Right forelimb (tissue), 1 donor: Measurements from ENCODE around the gene USP37.

Source experiments
- DNase-seq: peaks from one replicate; pipeline ENCODE4 v3.0.0-alpha.2; 2018

USP37 gene, protein sequence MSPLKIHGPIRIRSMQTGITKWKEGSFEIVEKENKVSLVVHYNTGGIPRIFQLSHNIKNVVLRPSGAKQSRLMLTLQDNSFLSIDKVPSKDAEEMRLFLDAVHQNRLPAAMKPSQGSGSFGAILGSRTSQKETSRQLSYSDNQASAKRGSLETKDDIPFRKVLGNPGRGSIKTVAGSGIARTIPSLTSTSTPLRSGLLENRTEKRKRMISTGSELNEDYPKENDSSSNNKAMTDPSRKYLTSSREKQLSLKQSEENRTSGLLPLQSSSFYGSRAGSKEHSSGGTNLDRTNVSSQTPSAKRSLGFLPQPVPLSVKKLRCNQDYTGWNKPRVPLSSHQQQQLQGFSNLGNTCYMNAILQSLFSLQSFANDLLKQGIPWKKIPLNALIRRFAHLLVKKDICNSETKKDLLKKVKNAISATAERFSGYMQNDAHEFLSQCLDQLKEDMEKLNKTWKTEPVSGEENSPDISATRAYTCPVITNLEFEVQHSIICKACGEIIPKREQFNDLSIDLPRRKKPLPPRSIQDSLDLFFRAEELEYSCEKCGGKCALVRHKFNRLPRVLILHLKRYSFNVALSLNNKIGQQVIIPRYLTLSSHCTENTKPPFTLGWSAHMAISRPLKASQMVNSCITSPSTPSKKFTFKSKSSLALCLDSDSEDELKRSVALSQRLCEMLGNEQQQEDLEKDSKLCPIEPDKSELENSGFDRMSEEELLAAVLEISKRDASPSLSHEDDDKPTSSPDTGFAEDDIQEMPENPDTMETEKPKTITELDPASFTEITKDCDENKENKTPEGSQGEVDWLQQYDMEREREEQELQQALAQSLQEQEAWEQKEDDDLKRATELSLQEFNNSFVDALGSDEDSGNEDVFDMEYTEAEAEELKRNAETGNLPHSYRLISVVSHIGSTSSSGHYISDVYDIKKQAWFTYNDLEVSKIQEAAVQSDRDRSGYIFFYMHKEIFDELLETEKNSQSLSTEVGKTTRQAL

GRCh38 chr2:218568190-218569037 lies at the start of gene USP37, which contains the start of gene CNOT9:
TSS of gene USP37 (minus strand) at chr2:218568351. CDS start at chr2:218558653, 9,698 bp downstream.
TSS of gene CNOT9 (plus strand) at chr2:218568839. CDS start at chr2:218568955, 116 bp downstream.
- peak; percentile 100 for DNase-seq

- DNase-seq = no peak
Measured at GRCh38 chr2:218615868-218616315, 47.7 kb upstream of the USP37 start.

- DNase-seq = peak; percentile 72
Measured at GRCh38 chr2:218607436-218608115, 39.4 kb upstream of the USP37 start, which contains the start of gene PLCD4. TSS of gene PLCD4 (plus strand) at chr2:218607899. CDS start at chr2:218615740, 7,841 bp downstream.

GRCh38 chr2:218605432-218605831 lies 37.3 kb upstream of the USP37 start:
- peak; percentile 71 for DNase-seq

GRCh38 chr2:218585541-218585940 lies 17.4 kb upstream of the USP37 start:
- no peak for DNase-seq

DNA sequence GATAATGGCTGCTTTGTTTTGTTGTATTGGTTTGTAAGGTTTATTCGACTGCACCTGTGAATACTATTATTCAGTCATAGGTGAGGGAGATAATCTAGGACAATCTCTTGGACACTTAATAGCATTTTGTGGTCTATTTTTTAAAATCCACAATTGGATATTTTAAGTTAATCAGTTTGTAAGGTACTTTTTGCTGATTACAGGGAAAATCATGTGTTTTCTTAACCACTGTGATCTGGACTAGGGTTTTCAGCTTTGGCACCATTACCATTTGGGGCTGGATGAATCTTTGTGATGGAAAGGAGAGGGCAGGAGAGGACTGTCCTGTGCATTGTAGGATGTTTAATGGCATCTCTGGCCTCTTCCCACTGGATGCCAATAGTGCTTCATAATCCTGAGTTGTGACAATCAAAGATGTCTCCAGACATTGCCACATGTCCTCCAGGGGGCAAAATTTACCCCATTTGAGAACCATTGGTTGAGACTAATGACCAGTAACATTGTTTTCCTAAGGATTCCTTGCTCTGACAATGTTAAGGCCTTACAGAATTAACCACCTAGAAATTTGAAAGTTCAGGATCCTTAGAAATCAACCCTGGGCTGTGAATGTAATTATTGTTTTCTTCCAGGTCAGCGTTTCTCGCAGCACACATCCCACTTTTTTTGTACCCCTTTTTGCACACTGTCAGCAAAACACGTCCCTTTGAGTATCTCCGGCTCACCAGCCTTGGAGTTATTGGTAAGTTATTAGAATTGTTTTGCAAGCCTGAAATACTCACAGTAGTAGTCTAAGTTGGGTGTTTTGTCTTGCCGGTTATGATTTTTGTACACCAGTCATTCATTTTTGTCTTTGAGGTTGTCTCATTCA lies 16.1 kb upstream of the USP37 start:
- no peak for DNase-seq

DNA sequence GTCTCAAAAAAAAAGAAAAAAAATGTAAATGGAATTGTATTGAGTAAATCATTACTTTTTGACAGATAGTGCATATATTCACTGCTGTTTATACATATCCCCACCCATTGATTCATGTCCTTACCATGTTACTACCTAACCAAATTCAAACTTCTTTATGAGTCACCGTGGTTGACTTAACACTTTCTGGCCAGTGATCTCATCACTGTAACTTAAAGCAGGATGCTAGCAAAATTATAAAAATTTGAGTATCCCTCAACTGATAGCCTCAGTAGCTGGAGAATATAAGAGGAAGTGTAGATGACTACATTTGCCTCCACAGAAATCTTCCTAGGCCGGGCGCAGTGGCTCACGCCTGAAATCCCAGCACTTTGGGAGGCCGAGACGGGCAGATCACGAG lies 13.9 kb upstream of the USP37 start:
- no peak for DNase-seq

DNA sequence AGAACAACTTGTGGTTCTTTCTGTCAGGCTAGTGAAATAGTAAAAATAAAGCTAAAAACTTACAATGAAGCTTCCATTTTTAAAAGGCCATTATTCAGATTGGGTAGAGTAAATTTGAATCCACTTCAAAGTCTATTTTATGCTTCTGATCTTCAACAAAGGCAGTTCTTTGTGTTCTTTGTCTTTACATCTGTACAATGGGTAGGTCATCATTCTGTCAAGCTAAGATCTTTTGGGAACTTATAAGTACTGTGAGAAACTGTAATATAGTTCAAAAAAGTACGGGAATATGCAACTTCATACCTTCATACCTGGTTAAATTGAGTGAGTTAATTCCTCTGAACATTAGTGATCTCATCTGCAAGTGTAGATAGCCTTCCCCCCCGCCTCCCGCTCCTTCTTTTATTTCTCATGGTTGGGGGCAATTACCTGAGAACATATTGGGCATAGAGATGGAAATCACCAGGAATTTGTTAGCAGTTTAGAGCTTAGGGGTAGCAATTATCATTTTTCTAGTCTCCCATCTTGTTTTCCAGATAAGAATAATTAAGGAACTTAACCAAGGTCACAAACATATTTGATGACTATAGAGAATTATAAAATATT lies 10.2 kb upstream of the USP37 start:
- DNase-seq = no peak

DNA sequence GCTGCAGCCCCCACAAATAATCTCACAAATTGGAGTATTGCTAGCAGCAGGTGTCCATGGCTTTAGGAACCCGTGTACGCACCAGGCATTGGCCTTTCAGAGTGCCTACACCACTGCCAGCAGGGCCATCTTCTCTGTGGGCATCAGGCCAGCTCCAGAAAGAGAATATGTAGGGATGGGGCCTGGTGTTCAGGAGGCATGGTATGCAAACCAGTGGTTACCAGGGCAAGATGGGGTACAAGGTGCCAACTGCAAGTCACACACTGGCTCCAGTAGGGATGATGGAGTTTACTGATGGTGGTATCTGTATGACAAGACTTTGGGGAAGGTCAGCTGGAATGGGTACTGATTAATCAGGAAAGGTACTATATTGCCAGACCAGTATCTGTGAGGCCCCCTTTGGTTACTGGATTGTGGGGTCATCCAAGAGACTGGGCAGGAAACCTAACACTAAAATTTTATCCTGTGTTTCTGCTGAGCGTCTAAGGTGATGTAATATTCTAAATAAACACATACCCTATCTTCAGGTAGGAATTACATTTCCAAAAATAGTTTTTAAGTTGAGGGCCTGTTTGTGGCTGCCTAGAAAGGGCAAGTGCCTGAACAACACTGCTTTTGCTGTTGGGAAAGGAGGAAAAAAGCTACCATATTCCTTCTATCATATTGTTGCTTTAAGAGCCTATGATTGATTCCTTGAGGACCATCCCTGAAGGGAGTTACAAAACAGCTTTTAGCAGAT lies 9.5 kb upstream of the USP37 start:
- DNase-seq = no peak

GRCh38 chr2:218576854-218577253 lies 8.7 kb upstream of the USP37 start:
- no peak for DNase-seq

- DNase-seq = no peak
Measured at GRCh38 chr2:218570850-218571249, 2.7 kb upstream of the USP37 start.

DNA sequence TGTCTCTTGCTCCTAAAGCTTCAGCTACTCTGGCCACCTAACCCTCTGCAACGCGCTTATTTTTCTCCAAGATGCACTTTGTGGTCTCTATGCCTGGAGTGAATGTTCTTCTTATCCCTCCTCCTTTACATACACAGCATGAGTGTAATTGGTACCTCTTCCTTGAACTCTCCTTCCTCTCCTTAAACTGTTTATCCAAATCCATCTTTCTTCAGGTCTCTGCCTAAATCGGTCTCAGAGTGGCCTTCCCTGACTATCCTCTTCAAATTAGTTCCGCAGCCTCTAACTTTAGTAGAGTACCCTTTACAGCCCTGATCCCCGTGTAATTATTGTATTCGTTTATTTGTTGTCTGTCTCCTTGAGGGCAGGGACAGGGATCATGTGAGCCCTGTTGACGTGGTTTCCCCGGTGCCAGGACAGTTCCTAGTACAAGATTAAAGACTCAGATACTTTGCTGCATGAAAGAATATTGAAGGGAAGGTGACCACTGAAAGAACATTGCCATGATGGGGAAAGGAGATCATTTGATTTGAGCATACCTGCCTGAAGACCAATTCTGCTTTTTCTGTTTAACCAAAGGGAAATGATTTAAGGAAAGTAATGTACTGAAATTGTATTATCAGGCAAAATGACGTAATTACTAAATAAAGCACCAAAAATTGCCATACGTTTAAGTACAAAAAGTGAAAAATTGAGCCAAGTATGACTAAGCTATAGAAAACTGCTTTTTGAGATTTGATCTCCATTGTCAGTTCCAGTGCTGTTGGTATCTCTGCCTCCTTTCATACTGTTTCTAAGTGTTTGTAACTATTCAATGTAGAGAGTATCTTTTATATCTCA lies 1.7 kb upstream of the USP37 start:
- no peak for DNase-seq

- DNase-seq = no peak
Measured at GRCh38 chr2:218569038-218569431, 884 bp upstream of the USP37 start.

GRCh38 chr2:218567797-218568189 lies 358 bp downstream of the USP37 start:
- DNase-seq = no peak

DNA sequence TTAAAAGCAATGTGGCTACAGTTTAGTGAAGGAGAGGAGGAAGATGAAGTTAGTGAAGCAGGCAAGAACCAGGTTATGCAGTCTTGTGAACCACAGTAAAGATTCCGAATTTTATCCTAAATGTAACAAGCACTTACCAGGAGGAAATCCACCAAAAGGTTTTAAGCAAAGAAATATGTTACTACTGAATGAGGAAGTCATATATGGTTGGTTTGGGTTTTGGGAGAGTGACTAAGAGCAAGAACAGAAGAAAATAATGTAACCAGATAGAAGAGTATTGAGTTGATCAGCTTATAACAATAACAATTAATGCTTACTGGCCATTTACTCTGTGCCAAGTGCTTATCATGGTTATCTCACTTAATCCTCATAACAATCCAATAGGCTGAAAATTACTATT lies 1.9 kb downstream of the USP37 start:
- no peak for DNase-seq

DNA sequence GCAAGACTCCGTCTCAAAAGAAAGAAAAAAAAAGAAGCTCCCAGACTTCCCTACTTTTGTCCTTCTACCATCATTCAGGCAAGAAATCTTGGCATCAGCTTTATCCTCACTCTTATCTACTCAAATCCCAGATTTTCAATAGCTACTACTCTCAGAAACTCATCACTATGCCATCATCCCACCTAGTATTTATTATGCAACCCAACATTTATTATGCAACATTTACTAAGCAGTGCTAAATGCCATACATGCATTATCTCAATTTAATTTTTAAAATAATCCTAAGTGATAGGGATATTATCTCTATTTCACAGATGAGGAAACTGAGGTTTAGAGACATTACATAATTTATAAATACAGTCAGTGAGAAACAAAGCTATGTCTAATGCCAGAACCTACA lies 4.1 kb downstream of the USP37 start:
- no peak for DNase-seq

DNA sequence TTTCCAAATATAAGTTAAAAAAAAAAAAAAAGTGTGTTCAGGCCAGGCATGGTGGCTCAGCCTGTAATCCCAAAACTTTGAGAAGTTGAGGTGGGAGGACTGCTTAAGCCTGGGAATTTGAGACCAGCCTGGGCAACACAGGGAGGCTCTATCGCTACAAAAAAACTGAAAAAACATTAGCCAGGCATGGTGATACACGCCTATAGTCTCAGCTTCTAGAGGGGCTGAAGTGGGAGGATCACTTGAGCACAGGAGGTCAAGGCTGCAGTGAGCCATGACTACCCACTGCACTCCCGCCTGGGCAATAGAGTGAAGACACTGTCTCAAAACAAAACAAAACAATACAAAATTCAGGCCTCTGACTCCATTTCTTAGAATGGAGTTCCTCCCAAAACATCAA lies 9.2 kb downstream of the USP37 start:
- no peak for DNase-seq

- no peak for DNase-seq
Measured at GRCh38 chr2:218557941-218558340, 10.2 kb downstream of the USP37 start.

GRCh38 chr2:218555527-218555926 lies 12.6 kb downstream of the USP37 start:
- no peak for DNase-seq
